ENCODE results near the gene ATG101.
"Not testable (repeated sequence)": the region's sequence is repeated elsewhere in the genome, so short reads cannot be mapped to it uniquely, and the experiment has no call there.

Gene ATG101

GRCh38 chr12:52116222-52117125, 46.7 kb downstream of the ATG101 start:
- not testable (repeated sequence) for DNase-seq

- not testable (repeated sequence) for DNase-seq
Measured at GRCh38 chr12:52117806-52118475, 48.2 kb downstream of the ATG101 start.

GRCh38 chr12:52119398-52120254, 49.8 kb downstream of the ATG101 start:
- DNase-seq = no peak

GRCh38 chr12:52120951-52121823, 51.4 kb downstream of the ATG101 start:
- DNase-seq = no peak

- peak in 1 of 2 donors; percentile 12 for DNase-seq
Measured at GRCh38 chr12:52121824-52122539, 52.2 kb downstream of the ATG101 start.

- no peak for DNase-seq
Measured at GRCh38 chr12:52122540-52122871, 52.7 kb downstream of the ATG101 start.

GRCh38 chr12:52122904-52123303, 53.1 kb downstream of the ATG101 start:
- DNase-seq = no peak

GRCh38 chr12:52123487-52124186, 53.9 kb downstream of the ATG101 start:
- no peak for DNase-seq

GRCh38 chr12:52125476-52125900, 55.7 kb downstream of the ATG101 start:
- no peak for DNase-seq

GRCh38 chr12:52126050-52126604, 56.3 kb downstream of the ATG101 start:
- DNase-seq = no peak

Measured in hippocampal formation (tissue), 2 donors.